CD4-positive, alpha-beta T cell (primary cell): ENCODE data around the gene ARHGEF6. TPM values are rescaled to one million over a fixed set of nuclear protein-coding genes. Genes with fewer than 3 reads are reported as not detected.
A peak's percentile ranks its signal among the peaks of the same experiment; 100 is the strongest.

Source experiments
- ATAC-seq: fragments of 200-7000 bp; cut with Tn5 transposase; one replicate; pipeline ENCODE4 v1.10.0; 2022; ENCODE audit warnings: mild to moderate bottlenecking; ENCODE audit not compliant: poor library complexity
- CTCF ChIA-PET: fragments of 350-600 bp; sonication (Branson Sonifier 250); formaldehyde crosslinking; loops from one replicate; lab custom pipeline; 2021; ENCODE audit warnings: antibody characterized with exemption, inconsistent platforms; lab: Charles Lee
- POLR2A ChIA-PET: fragments of 350-600 bp; sonication (Branson Sonifier 250); formaldehyde crosslinking; loops from one replicate; lab custom pipeline; 2021; ENCODE audit warnings: antibody characterized with exemption, inconsistent platforms; lab: Charles Lee
- DNase-seq, 14 experiments: peaks; one replicate each; pipeline ENCODE4 v3.0.0-alpha.2; 2013 to 2020; ENCODE audit warnings: mixed read lengths in 2 of 14
- H3K27ac ChIP-seq, 2 donors: one replicate each; pipeline versions ENCODE4 v1.5.1 to v1.7.0; 2013; ENCODE audit warnings: low read length in 2 of 2, low read depth in 1 of 2, mild to moderate bottlenecking in 1 of 2
- H3K27me3 ChIP-seq, 2 experiments: 1 replicate in 1 of 2; 2 replicates in 1 of 2; pipeline versions ENCODE4 v1.6.1 to v1.7.0; 2013; ENCODE audit warnings: low read length in 2 of 2, control low read depth in 1 of 2, mild to moderate bottlenecking in 1 of 2, moderate library complexity in 1 of 2; ENCODE audit not compliant: insufficient read depth in 2 of 2, control insufficient read depth in 1 of 2
- H3K36me3 ChIP-seq: one replicate; pipeline ENCODE4 v1.6.1; 2013; ENCODE audit warnings: low read length, control low read depth; ENCODE audit not compliant: insufficient read depth
- H3K4me1 ChIP-seq: one replicate; pipeline ENCODE4 v1.6.1; 2013; ENCODE audit warnings: low read length, control low read depth; ENCODE audit not compliant: insufficient read depth
- H3K4me3 ChIP-seq: one replicate; pipeline ENCODE4 v1.5.1; 2013; ENCODE audit warnings: mild to moderate bottlenecking, low read length, moderate library complexity
- H3K9me3 ChIP-seq, 2 experiments: 1 replicate in 1 of 2; 2 replicates in 1 of 2; pipeline versions ENCODE4 v1.6.1 to v1.7.0; 2013; ENCODE audit warnings: low read length in 2 of 2, mild to moderate bottlenecking in 2 of 2, control low read depth in 1 of 2, moderate library complexity in 1 of 2; ENCODE audit not compliant: control insufficient read depth in 1 of 2, insufficient read depth in 1 of 2
- H3K27ac Mint-ChIP-seq: one replicate; pipeline ENCODE4 v1.8.0; 2020; ENCODE audit warnings: mixed read lengths
- H3K27me3 Mint-ChIP-seq: one replicate; pipeline ENCODE4 v1.8.0; 2021; ENCODE audit warnings: mixed read lengths
- H3K36me3 Mint-ChIP-seq: one replicate; pipeline ENCODE4 v1.8.0; 2021; ENCODE audit warnings: low read depth, mixed read lengths
- H3K4me1 Mint-ChIP-seq: one replicate; pipeline ENCODE4 v1.8.0; 2021; ENCODE audit warnings: low read depth, mixed read lengths
- H3K4me3 Mint-ChIP-seq: one replicate; pipeline ENCODE4 v1.8.0; 2020; ENCODE audit warnings: mild to moderate bottlenecking, mixed read lengths
- H3K9me3 Mint-ChIP-seq: one replicate; pipeline ENCODE4 v1.8.0; 2020; ENCODE audit warnings: mixed read lengths
- intact Hi-C, 2 experiments: fragments of 100-400 bp; cut with DNase I in 1 of 2; cut with micrococcal nuclease in 1 of 2; formaldehyde crosslinking; loops; one replicate each; pipeline versions ENCODE4 v1.15.1 to v1.9.0; 2023 to 2025; cut with DNase I, micrococcal nuclease
- total RNA-seq, 174 experiments: library from RNA in 2 of 174; stranded (reverse) in 2 of 174; gene quantifications; one replicate each; pipeline ENCODE4 v1.2.3 and lab custom pipeline; 2021 to 2026
- TF ChIP-seq, protein P1 (sequence below): fragments of 200-600 bp; IDR thresholded peaks from one replicate; pipeline ENCODE4 v1.8.0; 2022; ENCODE audit warnings: antibody characterized with exemption, mild to moderate bottlenecking

ARHGEF6 gene
- total RNA-seq, 2 experiments from 2014 or later: 43.3 to 45.3 TPM

DNA sequence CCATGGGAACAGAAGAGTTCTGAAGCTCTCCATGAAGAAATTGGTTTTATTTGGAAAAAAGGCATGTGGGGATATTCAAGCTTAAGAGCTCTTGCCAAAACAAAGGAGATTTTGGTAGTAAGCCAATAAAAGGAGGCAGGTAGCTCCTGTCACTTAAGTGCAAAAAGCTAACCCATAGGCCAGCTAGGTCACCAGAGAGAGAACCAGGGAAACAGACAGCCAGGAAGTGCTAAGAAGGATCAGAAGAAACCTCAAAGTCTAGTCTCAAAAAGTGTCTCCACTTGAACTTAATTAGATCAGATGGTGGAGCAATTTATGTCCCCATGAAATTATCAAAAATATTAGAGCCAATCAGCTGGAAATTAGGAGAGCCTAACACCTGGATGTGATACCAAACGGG lies 83.6 kb downstream of the ARHGEF6 start:
- no peaks in the 10 kb centered on the region for H3K9me3 ChIP-seq
- POLR2A ChIA-PET: interaction anchor here (0.8 to 1.8 kb wide), 6 partner anchors 38 to 199 kb away, joined by 3 to 7 read pairs (median 4); partner anchors contain the start of genes HTATSF1 and RBMX

DNA sequence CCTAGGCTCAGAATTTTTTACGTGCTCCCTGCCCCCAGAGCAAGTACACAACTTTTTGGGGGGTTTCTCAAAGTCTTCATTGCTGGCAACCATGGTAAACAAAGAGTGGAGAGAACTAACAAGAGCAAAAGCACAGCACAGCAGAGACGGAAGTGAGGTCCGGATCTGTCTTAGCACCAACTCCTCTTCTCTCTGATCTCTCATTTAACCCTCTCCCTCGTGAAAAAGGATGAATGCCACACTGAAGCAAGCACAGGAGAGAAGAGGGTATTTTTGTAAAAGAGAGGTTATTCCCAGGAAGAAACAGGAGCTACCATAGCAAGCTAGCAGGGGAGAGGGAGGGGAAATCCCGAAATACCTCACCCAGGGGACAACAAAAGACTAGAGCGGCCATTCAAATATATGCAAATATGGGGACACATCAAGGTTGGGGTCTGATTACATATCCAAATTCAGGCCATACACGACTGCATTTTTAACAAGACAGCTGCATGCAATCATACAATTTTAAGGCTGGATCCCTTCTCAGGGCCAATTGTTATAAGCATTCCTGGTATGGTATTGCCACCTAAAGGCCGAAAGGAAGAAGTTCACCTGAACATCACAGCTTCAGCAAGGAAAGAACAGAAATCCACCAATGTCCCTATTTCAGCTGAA lies 86.2 kb downstream of the ARHGEF6 start:
- peaks cover 3% of the 10 kb centered on the region for H3K36me3 ChIP-seq
- TF ChIP-seq, protein P1, sequence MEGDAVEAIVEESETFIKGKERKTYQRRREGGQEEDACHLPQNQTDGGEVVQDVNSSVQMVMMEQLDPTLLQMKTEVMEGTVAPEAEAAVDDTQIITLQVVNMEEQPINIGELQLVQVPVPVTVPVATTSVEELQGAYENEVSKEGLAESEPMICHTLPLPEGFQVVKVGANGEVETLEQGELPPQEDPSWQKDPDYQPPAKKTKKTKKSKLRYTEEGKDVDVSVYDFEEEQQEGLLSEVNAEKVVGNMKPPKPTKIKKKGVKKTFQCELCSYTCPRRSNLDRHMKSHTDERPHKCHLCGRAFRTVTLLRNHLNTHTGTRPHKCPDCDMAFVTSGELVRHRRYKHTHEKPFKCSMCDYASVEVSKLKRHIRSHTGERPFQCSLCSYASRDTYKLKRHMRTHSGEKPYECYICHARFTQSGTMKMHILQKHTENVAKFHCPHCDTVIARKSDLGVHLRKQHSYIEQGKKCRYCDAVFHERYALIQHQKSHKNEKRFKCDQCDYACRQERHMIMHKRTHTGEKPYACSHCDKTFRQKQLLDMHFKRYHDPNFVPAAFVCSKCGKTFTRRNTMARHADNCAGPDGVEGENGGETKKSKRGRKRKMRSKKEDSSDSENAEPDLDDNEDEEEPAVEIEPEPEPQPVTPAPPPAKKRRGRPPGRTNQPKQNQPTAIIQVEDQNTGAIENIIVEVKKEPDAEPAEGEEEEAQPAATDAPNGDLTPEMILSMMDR: peak; percentile 66
- peak overlapping the region; percentile 71 for H3K4me3 Mint-ChIP-seq
- H3K9me3 Mint-ChIP-seq: no peaks in the 10 kb centered on the region
- ATAC-seq (peak; percentile 70), DNase-seq (peak in 10 of 14 experiments; percentile 6 to 83 (median 23))
- peaks cover 79% of the 10 kb centered on the region for H3K4me1 Mint-ChIP-seq
- no peaks in the 10 kb centered on the region for H3K27me3 Mint-ChIP-seq
- no peaks in the 10 kb centered on the region for H3K27me3 ChIP-seq
- peak overlapping the region; percentile 95 for H3K27ac Mint-ChIP-seq
- peaks cover 50% of the 10 kb centered on the region for H3K4me1 ChIP-seq
- H3K36me3 Mint-ChIP-seq: peaks cover 34% of the 10 kb centered on the region
- no peaks in the 10 kb centered on the region for H3K9me3 ChIP-seq
- POLR2A ChIA-PET: interaction anchor here (0.7 to 2.9 kb wide), 21 partner anchors 14 to 666 kb away, joined by 3 to 32 read pairs (median 5); partner anchors contain the start of gene RBMX
- intact Hi-C loops: loop anchor here (1.0 to 5.0 kb wide), 8 partner anchors 20 to 427 kb away; partner anchors contain the start of gene HTATSF1 (in 1 of the 2)
- CTCF ChIA-PET: interaction anchor here (0.7 to 2.9 kb wide), 17 partner anchors 9 to 666 kb away, joined by 3 to 18 read pairs (median 4); no protein-coding TSS in a partner anchor
- H3K27ac ChIP-seq: peak overlapping the region; percentile 81 to 87
- H3K4me3 ChIP-seq: peak overlapping the region; percentile 33

More for the DNA sequence above, 83.6 kb downstream of the ARHGEF6 start:
- peak; percentile 32 for ATAC-seq
- Mint-ChIP-seq H3K27me3 (no peaks in the 10 kb centered on the region), H3K4me1 (peaks cover 53% of the 10 kb centered on the region), H3K9me3 (no peaks in the 10 kb centered on the region), H3K36me3 (peaks cover 57% of the 10 kb centered on the region), H3K4me3 (no peak overlapping the region), H3K27ac (peak overlapping the region; percentile 89)
- Histone ChIP-seq H3K4me1 (peaks cover 28% of the 10 kb centered on the region), H3K27me3 (no peaks in the 10 kb centered on the region), H3K27ac (peak overlapping the region in 1 of 2 donors; percentile 49), H3K36me3 (peaks cover 5% of the 10 kb centered on the region), H3K4me3 (no peak overlapping the region)
- TF ChIP-seq, protein P1: no peak
- CTCF ChIA-PET: interaction anchor here (1.1 to 2.0 kb wide), 3 partner anchors 12 to 120 kb away, joined by 3 to 7 read pairs (median 5); no protein-coding TSS in a partner anchor
- DNase-seq: peak in 2 of 14 experiments; percentile 18 to 68
- intact Hi-C loops: loop anchor here (5.0 kb wide), 3 partner anchors 200 to 430 kb away; partner anchors contain the start of gene HTATSF1 (in 1 of the 2)

DNA sequence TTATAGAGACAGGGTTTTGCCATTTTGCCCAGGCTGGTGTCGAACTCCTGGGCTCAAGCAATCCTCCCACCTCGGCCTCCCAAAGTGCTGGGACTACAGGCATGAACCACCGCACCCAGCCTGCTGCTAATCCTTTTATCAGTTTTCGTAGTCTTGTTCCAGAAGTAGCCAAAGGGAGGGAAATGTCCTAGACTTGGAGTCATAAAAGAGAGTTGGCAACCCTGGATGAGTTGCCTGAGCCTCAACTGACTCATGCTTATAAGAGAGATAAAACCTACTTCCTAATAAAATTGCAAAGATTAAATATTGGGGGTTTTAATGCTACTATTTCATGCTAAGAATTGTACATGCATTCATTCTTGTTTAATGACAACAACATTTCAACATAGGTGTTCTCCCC lies 88.5 kb downstream of the ARHGEF6 start:
- H3K27ac Mint-ChIP-seq: peak overlapping the region; percentile 95
- Histone ChIP-seq H3K4me1 (peaks cover 66% of the 10 kb centered on the region), H3K27me3 (no peaks in the 10 kb centered on the region), H3K27ac (peak overlapping the region in 1 of 2 donors; percentile 58), H3K36me3 (peaks cover 5% of the 10 kb centered on the region), H3K9me3 (no peaks in the 10 kb centered on the region), H3K4me3 (no peak overlapping the region)
- no peak for ATAC-seq
- H3K27me3 Mint-ChIP-seq: no peaks in the 10 kb centered on the region
- TF ChIP-seq, protein P1: no peak
- H3K4me3 Mint-ChIP-seq: peak overlapping the region; percentile 38
- H3K36me3 Mint-ChIP-seq: peaks cover 34% of the 10 kb centered on the region
- H3K4me1 Mint-ChIP-seq: peaks cover 90% of the 10 kb centered on the region
- ChIA-PET POLR2A (interaction anchor here (1.2 to 4.1 kb wide), 3 partner anchors 33 to 83 kb away, joined by 3 to 18 read pairs (median 10); no protein-coding TSS in a partner anchor), CTCF (no interaction called here)
- intact Hi-C loops: loop anchor here in 1 of 2 experiments (5.0 kb wide), 1 partner anchor 40 kb away; no protein-coding TSS in a partner anchor
- no peak for DNase-seq
- no peaks in the 10 kb centered on the region for H3K9me3 Mint-ChIP-seq
